ENCODE results near the gene TRAF3.

Gene TRAF3

DNA sequence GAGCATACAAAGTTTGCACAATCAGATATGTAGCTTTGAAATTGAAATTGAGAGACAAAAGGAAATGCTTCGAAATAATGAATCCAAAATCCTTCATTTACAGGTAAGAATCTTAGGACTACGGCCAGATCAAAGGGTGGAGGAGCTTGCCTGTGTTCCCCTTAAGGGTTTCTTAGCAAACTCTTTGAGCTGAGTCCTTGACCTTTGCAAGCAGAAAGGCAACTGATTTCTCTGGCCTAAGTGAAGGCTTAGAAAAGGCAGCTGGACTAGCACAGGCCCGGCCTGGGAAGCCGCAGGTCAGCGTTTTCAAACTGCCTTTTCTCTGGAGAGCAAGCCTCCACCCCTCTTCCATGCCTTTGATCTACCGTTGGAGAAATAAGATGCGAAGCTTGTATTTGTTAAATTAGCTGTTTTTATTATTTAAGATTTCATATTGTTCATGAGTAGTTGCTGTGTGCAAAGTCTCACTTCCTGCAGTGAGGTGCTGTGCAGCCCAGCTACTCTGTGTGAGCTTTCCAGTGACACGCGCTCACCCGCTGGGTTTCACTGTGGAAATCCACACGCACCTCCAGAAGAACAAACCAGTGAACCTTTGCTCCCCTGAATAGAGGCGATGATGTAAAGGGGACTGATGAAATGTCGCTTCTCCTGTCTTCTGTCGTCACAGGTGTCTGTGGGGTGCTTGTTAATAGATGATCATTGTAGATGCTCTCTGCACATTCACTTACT lies 120.2 kb downstream of the TRAF3 start:
- no peak for DNase-seq

DNA sequence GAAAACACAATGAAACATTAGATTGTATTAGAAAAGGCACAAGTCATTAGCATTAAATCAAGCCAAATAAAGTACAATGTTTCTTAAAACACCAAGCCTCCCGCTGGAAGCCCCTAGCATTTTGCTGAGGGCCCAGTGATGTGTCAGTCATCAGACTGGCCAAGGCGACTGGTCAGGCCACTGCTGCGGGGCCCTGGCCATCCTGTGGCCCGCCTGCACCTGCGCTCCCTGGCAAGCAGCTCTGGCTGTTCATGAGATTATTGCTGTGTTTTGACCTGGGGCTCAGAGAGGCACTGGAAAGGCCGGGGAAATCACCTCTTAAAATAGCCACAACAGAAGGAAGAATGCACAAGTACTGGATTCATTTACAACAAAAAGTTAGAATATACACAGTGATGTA lies 121.0 kb downstream of the TRAF3 start:
- no peak for DNase-seq

DNA sequence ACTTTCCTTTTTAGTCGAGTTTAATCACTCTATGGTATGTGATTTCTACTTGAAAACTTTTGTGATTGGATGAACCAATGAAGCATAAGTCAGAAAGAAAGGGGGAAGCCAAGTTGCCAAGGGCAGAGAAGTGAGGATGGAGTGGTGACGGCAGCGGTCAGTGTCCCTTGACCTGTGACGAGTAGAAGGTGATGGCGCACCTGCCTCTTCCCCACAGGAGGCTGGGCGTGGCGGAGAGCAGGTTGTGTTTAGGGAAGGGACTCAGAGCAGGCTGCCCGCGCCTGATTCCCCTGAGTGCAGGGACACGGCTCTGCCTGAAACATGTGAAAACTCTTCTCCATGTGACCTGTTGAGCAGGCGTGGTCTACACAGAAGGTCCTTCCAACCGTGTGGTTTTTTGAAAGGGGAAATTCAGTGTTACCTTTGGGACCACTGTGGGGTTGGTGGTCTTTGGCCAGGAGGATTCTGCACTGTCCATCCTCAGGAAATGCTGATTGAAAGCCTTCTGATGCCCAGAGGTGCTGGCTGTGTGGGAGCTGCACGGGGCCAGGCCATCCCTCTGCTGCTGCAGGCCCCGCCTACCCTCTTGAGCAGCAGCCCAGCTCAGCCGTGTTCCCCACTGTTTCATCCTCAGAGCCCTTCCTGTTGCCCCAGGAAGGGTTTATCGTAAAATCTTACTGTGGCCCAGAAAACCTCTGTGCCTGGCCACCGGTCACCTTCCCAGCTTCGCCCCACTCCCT lies 121.7 kb downstream of the TRAF3 start:
- DNase-seq = no peak

DNA sequence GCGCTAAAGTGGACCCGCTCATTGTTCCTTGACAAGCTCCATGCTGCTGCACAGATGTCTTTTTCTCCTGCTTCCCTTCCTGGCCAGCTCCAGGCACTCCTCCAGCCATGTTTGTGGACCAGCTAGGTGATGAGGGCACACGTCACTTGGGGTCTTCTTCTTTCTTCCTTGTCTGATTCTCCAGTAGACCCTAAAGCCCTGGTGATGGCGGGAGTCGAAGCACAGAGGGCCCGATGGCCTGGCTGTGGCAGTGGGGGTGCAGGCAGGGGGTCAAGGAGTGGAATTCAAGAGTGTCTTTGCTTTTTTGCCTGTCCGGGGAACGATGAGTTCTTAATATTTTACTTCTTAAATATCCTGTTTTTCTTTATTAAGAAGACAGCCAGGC lies 122.3 kb downstream of the TRAF3 start:
- no peak for DNase-seq

DNA sequence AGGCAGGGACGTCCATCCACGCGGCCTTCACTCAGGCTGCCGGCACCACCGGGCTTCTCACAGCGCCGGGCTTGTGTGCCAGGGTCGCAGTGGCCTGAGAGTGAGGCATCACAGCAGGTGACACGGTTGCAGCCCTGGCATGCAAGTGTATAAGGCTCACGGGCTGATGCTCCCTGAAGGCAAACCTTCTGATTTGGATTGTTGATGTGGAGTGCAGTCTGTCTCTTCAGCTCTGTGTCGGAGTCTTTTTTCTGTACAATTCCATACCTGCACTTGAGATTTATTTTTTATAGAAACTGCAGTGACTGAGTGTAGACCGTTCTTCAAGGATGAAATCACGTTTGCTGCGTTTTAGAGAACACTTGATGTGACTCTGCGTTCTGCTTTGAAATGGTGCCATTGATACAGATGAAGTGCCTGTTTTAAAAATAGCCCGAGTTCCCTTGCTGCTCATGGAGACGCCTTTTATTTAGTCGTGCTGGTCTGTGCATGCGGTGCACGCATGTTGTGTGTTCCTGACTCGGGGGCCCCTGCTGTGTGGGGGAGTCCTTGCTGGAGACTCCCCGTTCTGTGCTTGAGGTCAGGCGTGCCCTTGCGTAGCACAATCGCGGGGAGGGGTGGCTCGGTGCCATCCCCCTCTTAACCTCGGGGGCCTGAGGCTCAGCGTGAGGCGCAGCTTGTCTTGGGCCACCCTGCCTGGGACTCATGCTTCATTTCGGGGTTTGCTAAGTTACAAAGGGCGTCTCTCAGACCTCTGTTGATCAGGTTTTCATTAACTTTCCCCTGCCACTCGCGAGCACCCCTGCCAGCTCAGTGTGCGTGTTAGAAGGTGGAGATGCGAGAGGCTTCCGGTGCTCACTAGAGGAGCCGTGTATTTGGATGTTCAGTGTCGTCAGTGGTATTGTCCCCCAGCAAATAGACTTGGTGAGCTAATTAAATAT lies 123.7 kb downstream of the TRAF3 start:
- no peak for DNase-seq

DNA sequence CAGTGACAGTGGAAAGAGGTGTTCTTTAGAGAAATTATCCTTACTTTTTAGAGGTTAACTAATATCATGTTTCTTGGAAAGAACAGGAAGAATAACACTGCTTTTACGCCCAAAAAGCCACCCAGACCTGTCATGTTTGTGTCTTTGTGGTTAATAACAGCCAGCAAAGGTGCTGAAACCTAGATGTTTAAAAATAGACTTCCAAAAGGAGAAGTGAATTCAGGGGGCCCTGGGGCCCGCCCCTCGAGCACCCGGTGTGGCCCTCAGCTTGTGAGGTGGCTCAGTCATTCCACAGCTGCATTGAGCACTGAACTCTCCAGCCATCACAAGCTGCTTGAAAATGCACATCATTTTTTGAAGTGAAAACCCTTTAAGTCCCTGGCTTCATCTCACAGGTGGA lies 124.4 kb downstream of the TRAF3 start:
- DNase-seq = no peak

DNA sequence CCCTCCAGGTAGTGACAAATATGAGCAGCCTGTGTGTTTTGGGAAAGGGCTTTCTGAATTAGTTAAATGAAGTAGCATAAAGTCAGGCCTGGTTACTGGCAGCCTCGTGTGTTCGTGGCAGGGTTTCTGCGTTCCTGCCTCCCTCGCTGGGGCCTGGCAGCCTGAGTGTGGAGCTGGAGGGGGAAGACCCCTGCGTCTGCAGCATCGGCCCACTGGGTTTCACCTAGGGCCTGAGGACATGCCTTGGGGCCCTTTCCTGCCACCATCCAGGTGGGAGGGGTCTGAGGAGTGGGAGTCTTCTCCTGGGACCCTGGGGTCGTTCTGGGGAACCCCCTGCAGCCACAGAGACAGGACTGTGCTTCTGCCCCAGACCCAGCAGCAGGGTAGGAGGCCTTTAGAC lies 124.8 kb downstream of the TRAF3 start:
- no peak for DNase-seq

DNA sequence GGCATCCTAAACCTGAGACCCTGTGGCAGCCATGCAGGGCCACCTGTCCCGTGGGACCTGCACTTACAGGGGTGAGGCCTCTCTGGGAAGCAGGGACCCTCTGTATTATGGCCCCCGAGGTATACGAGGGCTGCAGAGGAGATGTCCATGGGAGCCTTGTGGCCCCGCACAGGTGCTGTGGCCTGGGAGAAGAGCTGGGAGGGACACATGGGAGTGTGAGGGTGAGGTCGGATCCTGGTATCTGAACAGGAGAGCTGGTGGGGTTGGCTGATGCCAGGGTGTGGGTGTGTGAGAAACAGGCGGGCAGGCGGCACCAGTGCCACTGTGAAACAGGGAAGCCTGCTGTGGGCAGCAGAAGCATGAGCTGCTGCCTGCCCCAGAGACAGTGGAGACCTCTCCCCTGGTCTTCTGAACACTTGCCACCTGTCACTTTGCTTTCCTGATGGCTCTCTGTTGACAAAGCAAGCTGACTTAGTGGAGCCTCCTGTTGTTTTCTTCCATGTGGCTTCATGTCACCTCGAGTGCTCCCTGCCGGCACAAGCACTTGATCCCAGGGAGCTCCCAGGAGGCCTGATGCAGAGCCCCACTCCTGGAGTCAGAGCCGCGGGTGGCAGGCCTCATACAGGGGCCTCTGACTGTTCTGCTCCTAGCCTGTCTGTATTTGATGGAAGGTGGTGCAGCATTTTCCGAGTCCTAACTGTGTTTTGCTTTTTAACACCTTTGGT lies 125.4 kb downstream of the TRAF3 start:
- DNase-seq = no peak

DNA sequence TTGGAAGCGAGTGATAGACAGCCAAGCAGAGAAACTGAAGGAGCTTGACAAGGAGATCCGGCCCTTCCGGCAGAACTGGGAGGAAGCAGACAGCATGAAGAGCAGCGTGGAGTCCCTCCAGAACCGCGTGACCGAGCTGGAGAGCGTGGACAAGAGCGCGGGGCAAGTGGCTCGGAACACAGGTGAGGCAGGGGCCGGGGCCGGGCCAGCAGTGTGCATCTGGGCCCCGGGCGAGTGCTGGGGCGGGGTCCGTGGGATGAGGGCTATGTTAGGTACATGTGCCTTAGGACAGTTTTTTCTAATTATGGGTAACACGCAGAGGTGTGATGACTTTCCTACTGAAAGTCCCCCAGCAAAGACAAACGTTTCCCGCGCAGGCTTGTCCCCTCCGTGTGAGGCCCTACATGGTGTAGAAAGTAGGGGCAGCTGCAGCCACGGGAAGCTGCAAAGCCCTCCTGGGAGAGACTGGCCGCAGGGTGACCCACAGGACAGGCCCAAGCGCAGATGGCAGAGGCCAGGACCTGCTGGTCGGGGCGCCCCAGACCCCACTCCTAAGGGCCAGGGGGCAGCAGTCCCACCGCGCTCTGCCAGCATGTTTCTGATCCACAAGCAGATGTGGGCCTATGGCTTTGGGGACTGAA lies 126.1 kb downstream of the TRAF3 start:
- DNase-seq = no peak

DNA sequence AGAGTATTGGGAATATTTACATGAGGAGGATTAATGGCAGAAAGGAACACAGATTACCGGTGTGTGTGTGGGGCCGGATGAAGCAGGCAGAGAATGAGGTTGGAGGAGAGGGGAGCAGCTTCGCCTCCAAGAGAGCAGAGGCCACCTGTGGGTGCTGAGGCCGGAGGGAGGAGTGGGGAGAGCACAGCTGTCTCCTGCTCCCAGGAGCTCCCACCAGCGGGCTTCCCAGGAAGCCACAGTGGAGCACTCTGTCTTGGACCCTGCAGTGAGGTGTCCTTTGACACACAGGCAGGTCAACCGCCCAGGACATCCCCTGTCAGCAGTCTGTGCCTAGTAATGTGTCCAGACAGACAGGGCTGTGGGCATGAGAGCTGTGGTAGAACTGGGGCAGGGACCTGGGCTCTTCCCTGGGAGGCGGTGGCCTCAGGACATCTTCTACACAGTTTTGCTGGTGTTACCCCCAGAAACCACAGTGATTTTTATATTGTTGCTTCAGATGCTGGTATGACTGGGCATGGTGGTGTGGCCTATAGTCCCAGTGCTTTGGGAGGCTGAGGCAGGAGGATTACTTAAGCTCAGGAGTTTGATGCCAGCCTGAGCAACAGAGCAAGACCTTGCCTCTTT lies 126.8 kb downstream of the TRAF3 start:
- no peak for DNase-seq

DNA sequence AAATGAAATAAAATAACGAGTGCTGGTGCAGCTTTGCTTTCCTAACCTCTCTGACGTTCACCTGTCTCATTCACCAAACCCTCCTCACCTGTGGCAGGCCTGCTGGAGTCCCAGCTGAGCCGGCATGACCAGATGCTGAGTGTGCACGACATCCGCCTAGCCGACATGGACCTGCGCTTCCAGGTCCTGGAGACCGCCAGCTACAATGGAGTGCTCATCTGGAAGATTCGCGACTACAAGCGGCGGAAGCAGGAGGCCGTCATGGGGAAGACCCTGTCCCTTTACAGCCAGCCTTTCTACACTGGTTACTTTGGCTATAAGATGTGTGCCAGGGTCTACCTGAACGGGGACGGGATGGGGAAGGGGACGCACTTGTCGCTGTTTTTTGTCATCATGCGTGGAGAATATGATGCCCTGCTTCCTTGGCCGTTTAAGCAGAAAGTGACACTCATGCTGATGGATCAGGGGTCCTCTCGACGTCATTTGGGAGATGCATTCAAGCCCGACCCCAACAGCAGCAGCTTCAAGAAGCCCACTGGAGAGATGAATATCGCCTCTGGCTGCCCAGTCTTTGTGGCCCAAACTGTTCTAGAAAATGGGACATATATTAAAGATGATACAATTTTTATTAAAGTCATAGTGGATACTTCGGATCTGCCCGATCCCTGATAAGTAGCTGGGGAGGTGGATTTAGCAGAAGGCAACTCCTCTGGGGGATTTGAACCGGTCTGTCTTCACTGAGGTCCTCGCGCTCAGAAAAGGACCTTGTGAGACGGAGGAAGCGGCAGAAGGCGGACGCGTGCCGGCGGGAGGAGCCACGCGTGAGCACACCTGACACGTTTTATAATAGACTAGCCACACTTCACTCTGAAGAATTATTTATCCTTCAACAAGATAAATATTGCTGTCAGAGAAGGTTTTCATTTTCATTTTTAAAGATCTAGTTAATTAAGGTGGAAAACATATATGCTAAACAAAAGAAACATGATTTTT lies 128.2 kb downstream of the TRAF3 start:
- no peak for DNase-seq

DNA sequence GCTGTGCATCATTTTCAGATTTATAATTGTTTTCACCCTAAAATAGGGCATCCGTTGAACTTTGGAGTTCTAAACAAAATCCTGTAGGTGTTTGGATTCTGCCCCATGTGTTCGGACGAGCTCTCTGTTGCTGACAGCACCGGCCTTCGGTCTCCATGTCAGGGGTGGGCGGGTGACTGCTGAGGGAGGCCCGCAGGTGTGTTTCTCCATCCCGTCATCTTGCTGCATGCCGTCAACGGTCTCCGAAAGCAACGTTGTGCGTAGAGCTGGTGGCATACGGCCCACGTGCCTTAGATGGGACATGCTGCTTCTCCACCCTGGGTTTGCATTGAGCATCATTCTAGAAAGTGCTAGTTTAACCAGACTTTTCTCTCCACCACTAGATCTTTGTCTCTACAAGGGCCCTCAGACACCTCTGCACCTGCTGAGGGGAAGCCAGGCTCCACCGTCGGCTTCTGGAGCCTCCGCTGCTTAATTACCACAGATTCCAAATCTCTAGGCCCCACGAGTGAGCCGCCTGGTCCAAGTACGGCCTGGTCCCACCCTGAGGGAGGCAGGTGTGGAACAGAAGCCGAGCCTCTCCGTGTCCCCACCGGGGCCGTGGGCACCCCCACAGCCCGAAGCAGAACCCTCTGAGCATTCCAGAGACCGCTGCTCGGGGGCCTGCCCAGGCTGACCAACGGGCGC lies 129.5 kb downstream of the TRAF3 start:
- DNase-seq = no peak

DNA sequence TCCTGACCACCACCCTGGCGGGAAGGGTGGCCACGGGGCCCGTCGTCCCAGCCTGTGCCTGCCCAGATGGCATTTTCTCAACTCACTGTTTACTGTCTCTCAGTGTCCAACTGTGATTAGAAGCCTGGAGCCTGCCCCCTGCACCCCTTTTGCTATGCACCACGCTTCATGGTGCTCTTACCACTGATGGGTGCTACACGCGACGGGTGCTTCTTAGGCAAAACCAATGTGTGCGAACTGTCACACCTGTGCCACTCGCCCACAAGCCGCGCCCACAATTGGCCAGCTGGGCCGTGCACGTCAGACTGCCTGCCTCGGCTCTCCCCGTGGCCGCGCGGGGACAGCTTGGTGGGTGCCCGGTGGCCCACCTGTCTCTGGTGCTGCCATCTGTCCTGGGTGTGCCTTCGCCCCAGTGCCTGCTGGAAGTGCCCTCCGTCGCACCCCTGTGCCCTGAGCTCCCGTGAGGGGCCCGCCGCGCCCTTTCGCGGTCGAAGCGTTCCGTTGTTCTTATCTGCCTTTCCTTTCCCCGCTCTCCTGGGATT lies 130.1 kb downstream of the TRAF3 start:
- DNase-seq = no peak

DNA sequence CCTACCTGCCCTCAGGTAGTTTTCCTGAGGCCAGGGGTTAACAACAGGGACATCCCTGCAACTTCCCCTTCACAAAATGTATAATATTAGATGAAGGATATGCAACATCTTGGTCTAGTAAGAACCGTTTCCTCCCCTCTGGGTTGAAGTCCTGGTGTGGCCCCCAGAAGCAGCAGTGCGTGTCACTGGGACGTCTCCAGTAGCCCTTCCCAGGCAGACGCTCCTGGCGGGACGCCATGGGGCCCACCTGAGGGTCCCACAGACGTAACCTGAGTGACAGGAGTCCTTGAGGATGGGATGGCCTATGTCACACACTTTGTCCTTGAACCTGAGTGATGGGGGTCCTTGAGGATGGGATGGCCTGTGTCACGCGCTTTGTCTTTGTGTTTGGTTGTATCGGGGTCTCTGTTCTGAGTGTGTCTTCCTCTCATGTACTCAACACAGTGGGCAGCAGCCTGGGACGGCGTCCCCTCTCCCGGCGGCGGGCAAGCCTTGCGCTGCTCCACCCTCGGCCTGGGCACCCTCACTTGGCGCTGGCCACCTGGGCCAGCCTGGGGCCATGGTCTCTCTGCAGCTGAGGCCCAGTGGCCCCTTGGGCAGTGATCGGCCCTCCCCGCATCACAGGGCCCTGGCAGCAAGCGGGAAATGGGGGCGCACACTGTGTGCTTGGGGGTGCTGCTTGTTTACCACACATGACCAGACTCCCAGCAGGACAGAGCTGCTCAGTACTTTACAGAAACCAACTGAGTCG lies 130.9 kb downstream of the TRAF3 start:
- no peak for DNase-seq

DNA sequence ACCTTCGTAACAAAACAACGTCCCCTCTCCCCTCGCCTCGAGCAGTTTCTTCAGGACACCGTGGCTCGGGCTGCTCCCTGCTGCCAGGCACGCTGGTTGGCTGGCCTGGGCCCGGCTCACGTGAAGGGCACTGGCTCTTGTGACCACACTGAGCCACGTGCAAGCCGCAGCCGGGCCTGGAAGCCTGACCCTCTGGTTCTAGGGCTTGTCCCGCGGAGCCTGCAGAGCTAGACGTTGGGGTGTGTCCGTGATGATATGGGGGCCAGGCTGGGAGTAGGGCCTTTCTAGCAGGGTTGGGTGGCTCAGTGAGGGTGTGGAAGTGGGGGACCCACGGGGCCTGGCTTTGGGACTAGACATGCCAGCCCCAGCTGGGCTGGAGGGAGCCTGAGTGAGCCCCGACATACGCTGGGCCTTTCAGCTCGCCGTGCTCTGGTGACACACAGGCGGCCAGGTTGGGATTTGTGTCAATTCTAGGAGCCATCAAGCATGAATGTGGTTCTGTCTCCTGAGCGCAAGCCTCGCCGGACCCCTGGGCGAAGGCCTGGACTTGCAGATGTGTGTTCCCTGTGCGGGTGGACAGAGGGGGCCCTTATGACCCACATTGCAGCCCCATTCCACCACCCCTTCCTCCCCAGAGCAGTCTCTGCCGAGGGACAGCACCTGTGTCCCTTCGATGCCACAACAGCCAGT lies 131.7 kb downstream of the TRAF3 start:
- DNase-seq = no peak

DNA sequence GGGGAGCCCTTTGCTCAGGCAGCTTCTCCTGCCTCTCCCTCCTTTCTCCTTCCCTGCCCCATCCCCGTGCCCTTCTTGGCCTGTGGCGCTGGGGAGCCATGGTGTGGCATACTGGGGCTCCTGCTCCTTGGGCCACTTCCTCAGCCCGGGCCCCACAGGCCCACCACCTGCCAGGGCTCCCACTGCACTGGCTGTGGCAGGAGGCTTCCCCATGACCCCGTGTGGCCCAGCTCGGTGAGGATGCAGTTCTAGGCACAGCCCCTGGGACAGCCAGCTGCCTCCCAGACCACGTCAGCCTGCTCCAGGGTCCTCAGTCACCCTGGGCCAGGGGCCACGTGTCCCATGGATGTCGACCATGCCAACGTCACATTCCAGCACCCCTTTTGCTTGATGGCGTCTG lies 132.2 kb downstream of the TRAF3 start:
- no peak for DNase-seq

DNA sequence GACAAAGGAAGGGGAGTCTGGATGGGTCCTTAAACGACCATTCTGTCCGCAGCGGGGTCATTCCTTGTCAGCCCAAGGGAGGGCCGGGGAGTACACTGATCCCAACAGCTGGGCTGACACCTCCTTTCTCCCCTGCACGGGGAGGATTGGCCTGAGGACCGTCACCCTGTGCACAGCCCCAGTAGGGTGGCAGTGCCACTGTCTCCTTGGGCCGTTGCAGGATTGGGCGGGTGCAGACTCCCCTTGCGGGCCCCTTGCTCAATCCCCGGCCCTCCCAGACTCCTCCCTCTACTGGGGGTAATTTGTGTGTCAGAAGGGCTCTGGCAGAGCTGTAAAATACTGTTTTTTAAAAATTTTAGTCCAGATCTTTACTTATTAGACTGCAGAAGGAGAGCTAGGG lies 132.7 kb downstream of the TRAF3 start:
- no peak for DNase-seq

DNA sequence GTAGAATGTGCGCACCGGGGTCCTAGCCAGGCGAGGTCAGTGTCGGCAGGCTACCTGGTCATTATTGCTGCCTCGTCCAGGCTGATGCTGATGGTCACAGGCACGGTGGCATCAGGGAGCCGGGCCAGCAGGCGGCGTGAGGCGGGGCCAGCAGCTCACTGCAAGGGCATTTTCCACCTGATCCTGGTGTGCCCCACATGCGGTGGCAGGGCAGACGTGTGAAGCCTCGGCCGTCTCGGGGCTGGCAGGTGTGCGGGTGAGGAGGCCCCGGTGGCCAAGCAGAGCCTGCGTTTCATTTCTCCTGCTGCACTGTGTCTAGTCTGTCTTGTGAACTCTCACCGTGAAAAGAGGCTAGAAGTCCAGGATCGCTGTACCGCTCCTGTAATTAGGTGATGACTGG lies 133.2 kb downstream of the TRAF3 start:
- DNase-seq = no peak
